ENCODE data around the gene PPT2.

GRCh38 chr6:32191696-32192607 lies 38.0 kb downstream of the PPT2 start:
- TF ChIP-seq CTCF (IDR thresholded peaks at IDR 0.05) = no peak
- TF ChIP-seq POLR2A (IDR thresholded peaks at IDR 0.05) = no peak

Measured in thyroid gland (tissue), 4 donors.